Small intestine (tissue), 7 donors: ENCODE results near the gene STAG1. TPM values are rescaled to one million over a fixed set of nuclear protein-coding genes. Genes with fewer than 3 reads are reported as not detected.
A peak's percentile ranks its signal among the peaks of the same experiment; 100 is the strongest.
"Not testable (repeated sequence)": the region's sequence is repeated elsewhere in the genome, so short reads cannot be mapped to it uniquely, and the experiment has no call there.

Experiments
- DNase-seq, 2 donors: peaks; one replicate each; pipeline versions ENCODE4 v3.0.0 to v3.0.0-alpha.2; 2013
- FAIRE-seq: peaks from 2 replicates; lab custom pipeline; 2012; peaks lifted over from hg19 to GRCh38; lab: Jason Lieb, UNC
- H3K27ac ChIP-seq, 3 donors: one replicate each; pipeline ENCODE4 v1.5.1; 2013; ENCODE audit warnings: low read length in 2 of 3, mild to moderate bottlenecking in 2 of 3, control low read depth in 1 of 3, inconsistent platforms in 1 of 3, low read depth in 1 of 3, moderate library complexity in 1 of 3
- H3K27me3 ChIP-seq, 3 donors: one replicate each; pipeline ENCODE4 v1.6.1; 2013; ENCODE audit warnings: low read length in 3 of 3, inconsistent platforms in 1 of 3; ENCODE audit not compliant: control insufficient read depth in 3 of 3, insufficient read depth in 3 of 3
- H3K36me3 ChIP-seq, 3 donors: one replicate each; pipeline ENCODE4 v1.6.1; 2013; ENCODE audit warnings: low read length in 3 of 3, inconsistent platforms in 1 of 3, low read depth in 1 of 3, mild to moderate bottlenecking in 1 of 3, moderate library complexity in 1 of 3; ENCODE audit not compliant: control insufficient read depth in 3 of 3, insufficient read depth in 2 of 3
- H3K4me1 ChIP-seq, 3 donors: one replicate each; pipeline ENCODE4 v1.6.1; 2013; ENCODE audit warnings: low read length in 2 of 3, inconsistent platforms in 1 of 3, low read depth in 1 of 3, mild to moderate bottlenecking in 1 of 3, moderate library complexity in 1 of 3; ENCODE audit not compliant: control insufficient read depth in 3 of 3, insufficient read depth in 2 of 3
- H3K4me3 ChIP-seq, 3 donors: one replicate each; pipeline ENCODE4 v1.5.1; 2013; ENCODE audit warnings: low read length in 3 of 3, control low read depth in 1 of 3, inconsistent platforms in 1 of 3, low read depth in 1 of 3, mild to moderate bottlenecking in 1 of 3, moderate library complexity in 1 of 3
- H3K9me3 ChIP-seq, 2 donors: one replicate each; pipeline ENCODE4 v1.6.1; 2013; ENCODE audit warnings: low read depth in 1 of 2, low read length in 1 of 2; ENCODE audit not compliant: control insufficient read depth in 2 of 2, insufficient read depth in 1 of 2
- WGBS, 3 donors: extraction: QIAGEN DNeasy Blood & Tissue Kit; methylation state at CpG; one replicate each; pipeline ENCODE4 v1.1.7; 2013; 5-methylcytosine and 5-hydroxymethylcytosine counted together
- polyA plus RNA-seq, 4 donors: library from polyadenylated mRNA; stranded (reverse) in 3 of 4; unstranded in 1 of 4; fragments of 200-250 nt in 3 of 4; fragments of 120-200 nt in 1 of 4; gene quantifications; one replicate each; pipeline versions ENCODE4 v1.2.1 to v1.2.3, GENCODE V29; 2013
- donor health status: healthy with polysubstance abuse.
- donor health status: control.
- donor health status: control.
- donor health status: Bipolar disorder and iron deficiency.
- donor health status: healthy.

Gene STAG1
- polyA plus RNA-seq, 4 donors, result 10.0 to 29.9 (median 11.4) TPM

DNA sequence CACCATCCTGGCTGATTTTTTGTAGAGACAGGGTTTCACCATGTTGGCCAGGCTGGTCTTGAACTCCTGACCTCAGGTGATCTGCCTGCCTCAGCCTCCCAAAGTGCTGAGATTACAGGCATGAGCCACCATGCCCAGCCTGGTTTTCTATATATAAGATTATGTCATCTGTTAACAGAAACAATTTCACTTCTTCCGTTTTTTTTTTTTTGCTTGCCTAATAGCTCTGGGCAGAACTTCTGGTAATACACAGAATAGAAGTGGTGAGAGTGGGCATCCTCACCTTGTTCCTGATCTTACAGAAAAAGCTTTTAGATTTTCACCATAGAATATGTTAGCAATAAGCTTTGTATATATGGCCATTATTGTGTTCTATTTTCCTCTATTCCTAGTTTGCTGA is 202.7 kb downstream of the STAG1 start:
- not testable (repeated sequence) for H3K36me3 ChIP-seq, FAIRE-seq
- WGBS, 3 donors, result 75 to 92% (median 83%) methylated on average over 1 of the region's 1 CpG

DNA sequence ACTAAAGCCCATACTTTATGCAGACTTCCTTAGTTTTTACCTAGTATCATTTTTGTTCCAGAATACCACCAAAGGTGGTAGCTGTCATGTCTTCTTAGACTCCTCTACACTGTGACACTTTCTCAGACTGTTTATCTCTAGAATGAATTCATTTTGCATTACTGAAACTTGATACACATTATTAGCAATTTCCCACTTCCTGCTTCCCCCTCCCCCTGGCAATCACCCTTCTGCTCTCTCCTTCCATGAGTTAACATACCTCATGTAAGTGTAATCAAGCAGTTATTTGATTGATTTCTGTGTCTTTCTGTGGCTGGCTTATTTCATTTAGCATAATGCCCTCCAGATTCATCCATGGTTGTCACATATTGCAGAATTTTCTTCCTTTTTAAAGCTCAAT is 204.9 kb downstream of the STAG1 start:
- Histone ChIP-seq H3K4me1 (no peaks in the 10 kb centered on the region), H3K27me3 (no peaks in the 10 kb centered on the region), H3K27ac (no peak overlapping the region), H3K4me3 (no peak overlapping the region), H3K36me3 (peaks cover 0 to 5% (median 2%) of the 10 kb centered on the region in 3 donors), H3K9me3 (no peaks in the 10 kb centered on the region)
- DNase-seq (no peak), FAIRE-seq (no peak)

More for the DNA sequence above, 202.7 kb downstream of the STAG1 start:
- H3K27ac ChIP-seq, H3K4me1 ChIP-seq, DNase-seq, H3K27me3 ChIP-seq, H3K4me3 ChIP-seq, H3K9me3 ChIP-seq: not testable (repeated sequence)

DNA sequence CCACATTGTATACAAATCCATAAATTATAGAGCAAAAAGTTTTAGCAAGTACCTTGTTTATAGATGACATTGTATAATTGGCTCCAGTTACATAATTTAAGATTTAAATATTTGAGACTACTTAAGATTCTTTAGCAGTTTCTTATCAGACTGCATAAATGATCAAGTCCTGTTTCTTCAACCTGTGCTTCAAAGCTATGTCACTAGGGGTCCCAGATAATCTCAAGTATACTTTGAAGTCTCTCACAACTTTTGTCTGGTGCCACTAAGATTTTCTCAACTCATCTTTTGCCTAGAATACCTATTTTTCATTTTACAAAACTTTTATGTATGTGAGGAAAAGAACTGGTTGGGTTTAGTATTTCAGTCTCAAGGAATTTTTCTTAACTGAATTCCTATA is 205.5 kb downstream of the STAG1 start:
- Histone ChIP-seq H3K36me3 (peaks cover 0 to 5% (median 2%) of the 10 kb centered on the region in 3 donors), H3K27ac (no peak overlapping the region), H3K27me3 (no peaks in the 10 kb centered on the region), H3K9me3 (no peaks in the 10 kb centered on the region), H3K4me3 (no peak overlapping the region), H3K4me1 (no peaks in the 10 kb centered on the region)
- FAIRE-seq, result no peak
- no peak for DNase-seq

DNA sequence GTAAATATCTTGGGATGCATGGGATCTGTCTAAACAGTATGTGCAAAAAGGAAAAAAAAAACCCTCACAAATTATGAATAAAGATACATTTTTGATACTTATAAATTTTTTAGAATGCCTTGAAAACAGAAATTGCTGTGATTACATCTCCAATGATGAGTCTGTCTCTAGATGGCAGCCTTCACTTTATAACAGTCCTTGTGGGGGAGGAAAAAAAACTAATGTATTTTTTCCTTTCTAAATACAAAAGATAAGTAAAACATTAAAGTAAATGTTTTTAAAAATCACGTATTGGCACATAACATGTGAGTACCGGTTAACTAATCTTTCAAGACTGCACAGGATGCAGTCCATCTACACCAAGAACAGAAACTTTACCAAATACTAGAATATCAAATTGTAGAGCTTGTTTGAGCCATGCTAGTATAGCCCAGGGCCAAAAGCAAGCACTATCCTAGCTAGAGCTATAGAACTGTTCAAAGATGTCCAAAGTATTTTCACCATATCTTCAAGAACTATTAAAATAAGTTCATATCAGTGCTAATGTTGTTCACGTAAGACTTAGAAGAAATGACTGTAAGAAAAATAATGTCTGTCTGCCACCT is 206.4 kb downstream of the STAG1 start:
- Histone ChIP-seq H3K9me3 (no peaks in the 10 kb centered on the region), H3K27ac (no peak overlapping the region), H3K36me3 (peaks cover 0 to 2% (median 0%) of the 10 kb centered on the region in 3 donors), H3K4me3 (no peak overlapping the region), H3K4me1 (no peaks in the 10 kb centered on the region), H3K27me3 (no peaks in the 10 kb centered on the region)
- no peak for FAIRE-seq
- WGBS, 3 donors, result 76 to 91% (median 89%) methylated on average over 3 of the region's 3 CpGs
- no peak for DNase-seq

DNA sequence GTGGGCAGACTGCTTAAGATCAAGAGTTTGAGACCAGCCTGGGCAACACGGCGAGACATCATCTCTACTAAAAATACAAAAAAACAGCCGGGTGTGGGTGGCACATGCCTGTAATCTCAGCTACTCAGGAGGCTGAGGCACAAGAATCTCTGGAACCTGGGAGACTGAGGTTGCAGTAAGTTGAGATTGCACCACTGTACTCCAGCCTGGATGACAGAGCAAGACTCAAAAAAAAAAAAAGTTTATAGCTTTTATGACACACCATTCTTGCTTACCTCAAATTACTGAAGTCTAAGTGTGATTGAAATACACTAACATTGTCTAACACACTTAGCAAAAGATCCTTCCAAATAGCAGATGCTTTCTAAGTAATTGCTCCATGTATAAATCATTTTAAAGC is 207.6 kb downstream of the STAG1 start:
- H3K27ac ChIP-seq, result no peak overlapping the region
- no peaks in the 10 kb centered on the region for H3K27me3 ChIP-seq
- FAIRE-seq (no peak), DNase-seq (no peak)
- 93 to 97% (median 94%) methylated on average over 3 of the region's 3 CpGs for WGBS, 3 donors
- no peaks in the 10 kb centered on the region for H3K4me1 ChIP-seq
- no peaks in the 10 kb centered on the region for H3K9me3 ChIP-seq
- no peak overlapping the region for H3K4me3 ChIP-seq
- peaks cover 0 to 3% (median 2%) of the 10 kb centered on the region in 3 donors for H3K36me3 ChIP-seq

DNA sequence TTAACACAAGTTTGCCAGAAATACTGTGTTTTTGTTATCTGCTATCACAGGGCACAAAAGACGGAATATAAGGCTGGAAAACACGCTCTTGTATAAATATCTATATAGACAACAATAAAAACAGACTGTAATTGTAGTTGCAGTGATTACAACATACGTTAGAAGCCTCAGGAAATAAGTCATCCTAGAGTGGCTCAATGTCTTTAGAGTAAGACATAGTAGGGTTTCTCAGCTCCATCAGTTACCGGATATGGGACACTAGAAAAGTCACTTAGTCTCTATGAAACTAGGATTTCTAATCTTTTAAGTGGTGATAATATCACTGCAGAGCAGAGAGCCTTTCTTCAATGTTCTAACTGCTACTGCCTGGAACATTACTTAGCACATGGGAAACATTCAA is 208.8 kb downstream of the STAG1 start:
- WGBS, 3 donors, result 84 to 87% (median 87%) methylated on average over 4 of the region's 4 CpGs
- FAIRE-seq (no peak), DNase-seq (no peak)
- Histone ChIP-seq H3K27me3 (no peaks in the 10 kb centered on the region), H3K4me1 (no peaks in the 10 kb centered on the region), H3K9me3 (no peaks in the 10 kb centered on the region), H3K4me3 (no peak overlapping the region), H3K36me3 (peaks cover 0 to 9% (median 0%) of the 10 kb centered on the region in 3 donors), H3K27ac (no peak overlapping the region)

DNA sequence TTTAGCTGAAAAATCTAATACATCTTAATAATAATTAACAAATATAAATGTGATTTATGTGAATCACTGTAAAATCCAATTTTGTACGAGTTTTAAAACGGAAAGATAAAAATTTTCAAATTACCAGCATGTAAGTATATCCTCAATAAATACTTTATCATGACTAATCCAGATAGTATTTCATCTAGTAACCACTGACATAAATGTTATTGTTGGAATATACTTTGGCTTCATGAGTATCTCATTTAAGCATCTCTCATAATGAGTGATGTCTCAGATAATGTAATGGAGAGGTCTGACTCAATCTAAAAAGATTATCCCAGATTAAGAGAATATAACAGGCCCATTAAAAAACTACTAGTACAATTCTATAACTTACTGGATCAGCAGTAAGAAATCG is 216.3 kb downstream of the STAG1 start:
- WGBS, 3 donors, result 94 to 97% (median 96%) methylated on average over 3 of the region's 3 CpGs
- H3K4me3 ChIP-seq, result no peak overlapping the region
- no peak overlapping the region for H3K27ac ChIP-seq
- FAIRE-seq (peak; percentile 30), DNase-seq (no peak)
- H3K36me3 ChIP-seq, result peaks cover 0 to 14% (median 2%) of the 10 kb centered on the region in 3 donors
- peaks cover 0 to 2% of the 10 kb centered on the region in 2 donors for H3K9me3 ChIP-seq
- H3K4me1 ChIP-seq, result no peaks in the 10 kb centered on the region
- H3K27me3 ChIP-seq, result no peaks in the 10 kb centered on the region

DNA sequence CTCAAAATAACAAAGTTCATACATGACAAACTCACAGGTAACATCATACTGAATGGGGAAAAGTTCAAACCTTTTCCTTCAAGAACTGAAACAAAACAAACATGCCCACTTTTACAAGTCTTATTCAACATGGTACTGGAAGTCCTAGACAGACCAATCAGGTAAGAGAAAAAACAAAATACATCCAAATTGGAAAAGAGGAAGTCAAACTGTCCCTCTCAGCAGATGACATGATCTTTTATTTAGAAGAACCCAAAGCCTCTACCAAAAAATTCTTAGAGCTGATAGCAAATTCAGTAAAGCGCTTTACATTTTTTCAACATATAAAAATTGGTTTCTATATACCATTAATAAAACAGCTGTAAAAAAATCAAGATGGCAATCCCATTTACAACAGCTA is 219.4 kb downstream of the STAG1 start:
- no peaks in the 10 kb centered on the region for H3K27me3 ChIP-seq
- DNase-seq (no peak), FAIRE-seq (no peak)
- H3K4me1 ChIP-seq, result no peaks in the 10 kb centered on the region
- no peak overlapping the region for H3K27ac ChIP-seq
- no peak overlapping the region for H3K4me3 ChIP-seq
- peaks cover 0 to 15% (median 2%) of the 10 kb centered on the region in 3 donors for H3K36me3 ChIP-seq
- 96 to 100% (median 98%) methylated on average over 1 of the region's 1 CpG for WGBS, 3 donors
- H3K9me3 ChIP-seq, result peaks cover 0 to 17% of the 10 kb centered on the region in 2 donors

DNA sequence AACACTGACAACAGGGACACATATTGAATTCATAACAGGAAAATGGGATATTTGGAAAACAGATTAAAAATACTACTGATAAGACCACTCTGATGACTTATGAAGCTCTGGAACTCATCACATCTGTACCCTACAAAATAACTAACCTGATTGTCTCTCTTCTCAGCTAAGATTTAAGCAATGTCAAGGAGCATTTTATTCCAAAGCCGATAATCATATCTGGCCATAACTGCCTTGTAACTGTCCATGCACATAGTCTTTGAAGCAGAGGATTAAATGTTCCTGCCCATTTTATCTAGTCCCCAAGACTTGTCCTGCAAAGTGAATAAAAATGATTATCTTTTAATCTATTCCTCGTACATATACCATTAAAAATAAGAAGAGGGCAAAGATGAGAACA is 234.1 kb downstream of the STAG1 start:
- Histone ChIP-seq H3K27ac (no peak overlapping the region), H3K4me1 (no peaks in the 10 kb centered on the region), H3K36me3 (peaks cover 0 to 6% (median 2%) of the 10 kb centered on the region in 3 donors), H3K4me3 (no peak overlapping the region), H3K27me3 (no peaks in the 10 kb centered on the region), H3K9me3 (no peaks in the 10 kb centered on the region)
- no peak for DNase-seq
- no peak for FAIRE-seq
- WGBS, 3 donors, result 88 to 94% (median 93%) methylated on average over 2 of the region's 2 CpGs
